HG02840 (cell line): ENCODE measurements around the gene KIAA1328.

Experiments used
- ATAC-seq: cut with Tn5 transposase; IDR thresholded peaks from one replicate; pipeline ENCODE4 v1.9.1; 2021; ENCODE audit warnings: mild to moderate bottlenecking, moderate library complexity, moderate number of reproducible peaks; ENCODE audit not compliant: unreplicated experiment, low FRiP score

The KIAA1328 gene

DNA sequence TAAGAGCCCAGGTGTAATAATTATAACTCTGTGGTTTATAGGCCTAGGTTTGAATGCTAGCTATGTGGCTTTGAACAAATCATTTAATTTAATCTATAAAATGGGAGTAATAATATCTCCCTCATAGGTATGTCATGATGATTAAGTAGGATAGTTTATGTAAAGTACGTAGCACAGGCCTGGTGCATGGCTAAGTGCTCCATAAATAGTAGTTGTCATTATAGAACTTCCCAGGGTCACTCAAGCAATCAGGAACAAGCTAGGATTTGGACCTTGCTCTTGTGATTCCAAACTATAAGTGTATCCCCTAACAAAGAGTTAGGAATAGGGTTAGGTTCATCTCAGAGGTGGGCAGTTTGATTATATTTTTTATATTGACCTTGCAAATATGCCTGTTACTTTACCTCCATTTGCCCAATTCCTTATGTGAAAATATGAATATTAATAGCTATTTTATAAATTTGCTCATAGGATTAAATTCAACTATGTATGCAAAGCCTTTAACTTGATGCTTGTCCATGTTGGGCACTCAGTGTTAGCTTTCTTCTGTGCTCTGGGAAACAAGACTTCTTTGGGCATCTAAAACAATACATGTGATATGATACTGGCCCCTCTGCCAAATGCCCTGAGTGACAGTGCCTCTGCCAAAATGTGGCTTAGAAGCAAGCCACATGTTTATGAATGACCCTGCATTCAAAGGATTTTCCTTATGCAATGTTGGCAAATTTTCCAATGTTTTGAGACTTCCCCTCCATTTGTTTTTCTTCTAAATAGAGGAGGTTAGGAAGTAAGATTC is 353.6 kb downstream of the KIAA1328 start:
- no peak for ATAC-seq

DNA sequence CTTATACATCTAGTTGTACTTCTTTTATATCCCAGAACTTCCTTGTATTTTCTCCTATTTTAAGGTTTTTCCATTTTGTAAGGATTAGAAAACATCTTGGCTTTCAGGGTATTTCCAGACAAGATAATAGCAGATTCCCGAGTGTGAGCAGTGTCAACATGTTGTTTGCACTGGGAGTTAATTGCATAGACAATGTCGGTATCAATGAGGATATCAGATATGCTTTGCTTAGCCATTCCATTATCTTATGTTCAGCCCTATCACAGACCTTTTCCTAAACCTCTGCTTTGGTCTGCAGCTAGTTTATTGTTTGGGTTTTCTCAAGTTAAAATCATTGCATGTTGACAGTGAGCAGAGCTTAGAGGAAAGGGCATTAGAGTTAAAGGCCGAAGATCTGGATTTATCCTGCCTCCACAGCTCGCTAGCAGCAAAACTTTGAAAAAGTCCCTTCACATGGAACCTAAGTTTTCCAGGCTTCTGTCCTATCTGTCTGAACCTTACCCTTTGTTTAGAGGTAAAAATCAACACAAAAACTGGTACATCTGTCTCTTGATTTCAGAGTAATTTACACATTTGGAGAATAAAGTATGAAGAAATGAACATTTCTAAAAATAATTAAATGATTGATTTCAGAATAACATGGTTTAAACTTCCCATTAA is 355.4 kb downstream of the KIAA1328 start:
- no peak for ATAC-seq

DNA sequence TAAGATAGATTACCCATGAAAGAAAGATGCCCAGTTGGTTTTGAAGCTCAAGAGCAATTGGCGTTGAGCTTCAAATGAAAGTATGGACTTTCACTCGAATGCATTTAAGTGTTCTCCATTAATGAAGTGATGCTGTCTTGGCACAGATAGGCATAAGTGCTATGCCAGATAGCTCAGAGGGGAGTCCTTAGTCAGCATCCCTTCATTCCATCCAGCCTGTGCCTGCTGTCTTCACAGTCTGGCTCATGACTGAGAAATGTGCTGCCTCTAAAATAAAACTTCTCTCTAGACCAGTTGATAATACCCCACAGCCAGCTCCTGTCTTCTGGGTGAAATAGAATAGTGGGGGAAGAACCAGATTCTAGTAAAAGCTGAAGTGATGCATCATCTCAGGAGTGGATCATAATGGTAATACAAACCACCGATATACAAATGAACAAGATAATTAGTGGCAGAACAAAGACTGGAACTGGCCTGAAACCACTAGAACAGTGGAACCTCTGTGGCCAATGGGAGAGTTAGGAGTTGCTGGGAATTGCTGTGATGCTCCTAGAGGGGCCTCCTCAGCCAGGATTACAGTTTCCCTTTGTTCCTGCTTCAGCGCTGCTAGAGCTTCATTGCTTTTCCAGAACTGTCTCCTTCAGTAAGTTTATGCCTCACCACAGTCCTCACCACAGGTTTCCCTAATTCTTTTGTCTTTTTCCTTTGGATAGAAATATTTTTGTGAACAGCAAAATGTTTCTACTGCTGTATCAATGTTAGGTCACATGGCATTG is 359.3 kb downstream of the KIAA1328 start:
- no peak for ATAC-seq

DNA sequence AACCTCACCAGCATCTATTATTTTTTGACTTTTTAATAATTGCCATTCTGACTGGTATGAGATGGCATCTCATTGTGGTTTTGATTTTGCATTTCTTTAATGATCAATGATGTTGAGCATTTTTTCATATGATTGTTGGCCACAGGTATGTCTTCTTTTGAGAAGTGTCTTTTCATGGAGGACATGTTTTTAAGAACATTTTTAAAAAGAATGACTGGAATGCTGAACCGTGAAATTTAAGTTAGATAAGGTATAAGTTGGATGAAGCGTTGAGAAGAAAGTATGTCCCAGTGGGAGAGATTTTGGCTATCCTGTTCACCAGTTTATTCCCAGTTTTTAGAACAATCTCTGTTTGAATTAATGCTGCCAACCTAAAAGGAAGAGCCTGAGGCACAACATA is 370.8 kb downstream of the KIAA1328 start:
- no peak for ATAC-seq

DNA sequence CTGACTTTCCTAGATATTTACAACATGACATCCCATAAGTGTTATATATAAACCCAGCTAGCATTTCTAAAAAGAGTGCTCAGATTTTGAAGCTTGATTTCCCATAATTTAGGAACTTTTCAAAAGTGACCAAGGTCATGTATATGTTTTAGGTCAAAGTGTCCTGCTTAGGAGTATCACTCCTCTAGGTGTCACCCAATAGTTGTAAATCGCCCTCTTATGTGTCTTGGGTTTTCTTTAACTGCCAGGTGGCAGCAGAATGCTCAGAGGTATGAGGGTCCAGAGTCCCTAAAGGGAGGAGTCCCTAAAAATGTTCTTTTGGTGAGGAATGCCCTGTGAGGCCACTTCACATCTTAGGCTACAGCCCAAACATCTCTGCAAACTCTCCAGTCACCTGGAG is 378.4 kb downstream of the KIAA1328 start:
- no peak for ATAC-seq

DNA sequence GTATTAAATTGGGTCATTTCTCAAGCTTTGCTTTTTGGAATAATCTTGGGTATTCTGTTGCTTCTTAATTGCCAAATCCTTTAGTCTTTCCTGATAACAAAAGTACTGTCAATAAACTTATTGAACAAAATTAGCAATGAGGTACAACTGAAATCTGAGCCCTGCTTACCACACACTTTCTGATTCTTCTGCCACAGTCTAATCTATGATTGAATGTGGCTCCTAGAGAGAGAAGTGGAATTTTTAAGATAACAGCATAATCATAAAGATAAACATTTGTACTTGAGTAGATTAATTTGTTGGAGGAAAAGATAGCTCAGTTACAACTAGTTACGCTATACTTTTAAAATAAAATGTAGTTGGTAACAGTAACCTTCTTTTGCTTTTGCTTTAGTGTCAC is 381.9 kb downstream of the KIAA1328 start:
- ATAC-seq: no peak

DNA sequence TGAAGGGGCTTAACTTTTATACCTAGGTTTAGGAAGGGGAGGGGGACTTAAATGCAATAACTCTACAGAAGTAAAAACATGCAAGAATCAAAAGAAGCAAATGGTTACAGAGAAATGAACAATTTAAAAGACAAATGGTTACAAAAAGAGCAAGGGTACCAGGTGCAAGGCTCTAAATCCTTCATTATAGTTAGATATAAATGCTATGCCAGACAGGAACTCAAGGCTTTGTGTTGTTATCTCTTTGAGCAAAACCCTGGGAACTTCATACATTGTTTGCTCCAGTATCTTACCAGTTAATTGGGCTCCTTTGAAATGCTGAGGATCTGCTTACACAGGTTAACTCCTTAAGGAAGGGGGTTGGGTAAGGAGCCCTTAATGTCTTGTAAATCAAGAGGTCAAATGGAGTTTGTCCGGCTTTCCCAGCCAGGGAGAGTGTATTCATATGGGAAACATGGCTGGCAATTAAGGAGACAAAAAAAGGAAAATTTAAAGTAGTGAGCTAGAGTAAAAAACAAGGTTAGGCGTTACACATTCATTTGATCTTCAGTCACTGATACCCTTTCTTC is 389.2 kb downstream of the KIAA1328 start:
- ATAC-seq: no peak

DNA sequence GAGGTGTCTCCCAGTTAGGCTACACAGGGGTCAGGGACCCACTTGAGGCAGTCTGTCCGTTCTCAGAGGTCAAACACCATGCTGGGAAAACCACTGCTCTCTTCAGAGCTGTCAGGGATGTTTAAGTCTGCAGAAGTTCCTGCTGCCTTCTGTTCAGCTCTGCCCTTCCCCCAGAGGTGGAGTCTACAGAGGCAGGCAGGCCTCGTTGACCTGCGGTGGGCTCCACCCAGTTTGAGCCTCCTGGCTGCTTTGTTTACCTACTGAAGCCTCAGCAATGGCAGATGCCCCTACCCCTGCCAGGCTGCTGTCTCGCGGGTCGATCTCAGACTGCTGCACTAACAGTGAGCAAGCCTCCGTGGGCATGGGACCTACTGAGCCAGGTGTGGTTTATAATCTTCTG is 390.3 kb downstream of the KIAA1328 start:
- ATAC-seq: no peak

DNA sequence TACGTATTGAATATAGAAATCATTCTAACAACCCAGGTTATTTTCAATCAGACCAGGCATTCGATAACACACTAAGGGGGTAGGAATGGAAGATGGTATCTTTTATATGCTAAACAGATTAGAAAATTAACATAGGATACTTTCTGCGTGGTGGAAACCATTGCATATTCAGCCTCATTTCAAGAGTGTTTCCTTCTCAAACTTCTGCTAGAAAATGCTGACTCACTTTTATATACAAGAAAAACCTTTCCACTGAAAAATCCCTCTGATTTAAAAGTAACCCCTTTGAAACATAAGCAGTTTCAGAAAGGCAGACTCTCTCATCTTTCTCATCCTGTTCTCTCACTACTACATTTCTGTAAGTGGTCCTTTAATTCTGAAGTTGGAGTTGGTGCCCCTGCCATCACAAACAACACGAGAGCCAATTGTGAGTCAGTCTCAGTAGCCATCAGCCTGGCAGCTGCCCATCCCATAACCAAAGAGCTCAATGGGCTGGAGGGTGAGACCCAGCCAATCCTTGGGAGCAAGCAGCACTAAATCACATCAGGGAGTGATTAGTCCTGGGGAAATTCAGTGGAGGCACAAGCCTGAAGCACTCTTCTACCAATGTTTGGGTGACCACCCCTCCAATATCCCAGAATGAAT is 393.5 kb downstream of the KIAA1328 start:
- ATAC-seq: no peak

DNA sequence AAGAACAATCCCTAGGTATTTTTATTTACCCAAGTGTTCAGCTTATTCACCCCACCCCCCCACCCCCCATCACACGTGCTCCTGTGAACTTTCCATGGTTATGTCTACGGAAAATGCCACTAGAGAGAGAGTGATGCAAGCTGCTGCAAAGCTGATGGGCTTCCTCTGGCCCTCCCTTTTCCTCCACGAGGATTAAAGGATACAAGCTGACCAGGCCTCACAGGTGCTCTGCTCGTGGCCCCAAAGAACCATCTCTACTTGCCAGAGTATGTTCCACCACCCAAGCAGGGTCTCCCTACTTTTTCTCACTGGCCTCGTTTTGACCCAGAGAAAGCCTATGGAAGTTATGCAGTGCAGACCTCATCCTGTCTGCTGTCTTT is 394.1 kb downstream of the KIAA1328 start:
- no peak for ATAC-seq

DNA sequence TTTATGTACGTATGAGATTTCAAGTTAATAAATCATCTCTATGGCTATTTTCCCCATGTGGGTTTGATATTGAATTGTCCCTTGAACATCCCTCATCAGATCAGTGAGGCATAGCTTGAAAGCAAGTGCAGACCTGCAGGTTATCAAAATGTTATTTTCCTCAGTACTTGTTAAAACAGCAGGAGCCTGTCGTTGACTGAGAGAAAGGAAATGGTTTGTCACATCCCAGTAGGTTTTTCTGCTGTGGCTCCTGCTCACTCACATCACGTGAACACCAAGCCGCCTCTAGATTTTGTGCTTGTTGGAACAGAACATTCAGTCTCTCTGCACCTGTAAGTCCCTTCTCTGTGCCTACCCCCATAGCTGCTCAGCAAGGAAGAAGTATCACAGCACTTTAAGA is 396.4 kb downstream of the KIAA1328 start:
- ATAC-seq: no peak

DNA sequence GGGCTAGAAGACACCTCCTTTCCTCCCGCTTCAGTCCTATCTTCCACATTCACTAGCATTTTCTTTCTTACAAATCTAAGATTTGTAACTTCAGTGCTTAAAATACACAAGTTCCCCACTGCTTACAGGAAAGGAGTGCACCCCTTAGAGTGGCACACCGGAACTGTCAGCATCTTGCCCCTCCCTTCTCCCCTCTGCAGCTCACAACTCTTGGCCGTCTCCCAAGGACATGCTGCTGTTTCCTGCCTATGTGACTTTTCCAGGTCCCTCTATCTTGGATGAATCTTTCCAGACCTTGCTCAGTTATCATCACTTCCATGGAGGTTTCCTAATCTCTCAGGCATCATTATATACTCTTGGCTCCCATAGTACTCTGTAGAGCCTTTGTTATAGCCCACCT is 401.8 kb downstream of the KIAA1328 start:
- no peak for ATAC-seq

DNA sequence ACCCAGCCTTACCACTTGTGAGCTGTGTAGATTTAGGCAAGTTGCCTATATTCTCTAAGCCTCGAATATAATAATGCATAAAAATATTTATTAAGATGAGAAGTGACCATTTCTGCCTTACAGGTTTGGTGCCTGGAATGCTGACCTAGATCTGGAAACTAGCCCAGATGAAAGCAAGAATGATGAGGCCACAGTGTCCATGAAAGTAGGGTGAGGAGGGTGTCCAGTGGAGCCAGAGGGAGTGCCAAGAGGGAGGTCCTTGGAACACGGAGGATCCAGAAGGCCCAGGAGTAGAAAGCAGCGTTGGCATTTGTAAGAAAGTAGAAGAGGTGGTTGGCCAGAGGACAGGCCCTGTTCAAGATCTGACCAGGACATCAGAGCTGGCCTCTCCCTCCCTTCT is 402.3 kb downstream of the KIAA1328 start:
- ATAC-seq: no peak

DNA sequence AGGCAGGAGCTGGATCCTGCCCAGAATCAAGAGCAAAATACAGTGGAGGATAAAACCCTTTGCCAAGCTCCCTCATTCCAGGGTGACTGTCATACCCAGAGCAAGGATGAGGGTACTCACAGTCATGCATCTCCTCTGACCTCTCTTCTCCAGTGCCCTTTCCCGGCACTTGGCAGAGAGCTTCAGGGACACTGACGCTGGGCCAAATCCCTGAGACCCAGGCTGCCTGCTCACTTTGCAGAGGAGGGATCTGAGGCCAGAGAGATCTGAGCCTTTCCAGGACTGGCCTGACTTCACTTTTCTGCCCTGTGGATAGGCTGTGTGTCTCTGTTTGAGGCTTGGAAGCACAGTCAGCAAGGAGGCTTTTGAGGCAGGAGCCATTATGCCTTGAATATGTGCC is 406.7 kb downstream of the KIAA1328 start:
- no peak for ATAC-seq

DNA sequence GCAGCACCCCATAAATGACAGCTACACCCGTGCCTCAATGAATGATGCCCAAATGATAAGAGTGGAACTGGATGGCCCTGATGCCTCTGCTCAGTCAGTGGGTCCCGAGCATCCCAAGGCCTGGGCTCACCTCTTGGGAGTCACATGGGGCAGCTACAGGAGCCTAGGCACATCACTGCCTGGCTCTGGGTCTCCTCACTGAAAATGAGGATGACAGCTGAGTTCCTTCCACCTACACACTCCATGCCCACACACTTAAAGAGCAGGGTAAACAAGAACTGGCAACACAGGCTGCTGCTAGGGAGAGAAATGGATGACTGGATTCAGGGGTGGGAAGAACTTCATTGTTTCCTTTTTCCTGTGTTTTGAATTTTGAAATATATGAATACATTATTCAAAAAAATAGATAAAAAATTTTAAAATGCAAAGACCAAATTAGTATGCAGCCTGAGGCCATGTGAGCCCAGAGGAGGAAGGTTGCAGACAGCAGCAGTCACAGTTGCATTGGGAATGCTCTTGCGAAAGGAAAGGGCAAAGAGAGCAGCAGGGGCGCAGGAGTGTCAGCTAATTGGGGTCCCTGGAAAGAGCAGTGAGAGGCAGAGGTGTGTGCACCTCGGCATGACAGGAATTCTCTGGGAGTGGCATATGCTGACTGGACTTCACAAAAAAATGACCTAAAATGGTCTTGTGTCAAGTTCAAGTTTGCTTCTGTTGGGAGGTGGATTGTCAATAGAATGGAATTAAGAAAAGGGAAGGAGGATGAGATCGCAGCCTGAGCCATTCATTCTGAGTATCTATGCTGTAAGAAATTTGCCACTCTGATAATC is 409.6 kb downstream of the KIAA1328 start:
- ATAC-seq: no peak

DNA sequence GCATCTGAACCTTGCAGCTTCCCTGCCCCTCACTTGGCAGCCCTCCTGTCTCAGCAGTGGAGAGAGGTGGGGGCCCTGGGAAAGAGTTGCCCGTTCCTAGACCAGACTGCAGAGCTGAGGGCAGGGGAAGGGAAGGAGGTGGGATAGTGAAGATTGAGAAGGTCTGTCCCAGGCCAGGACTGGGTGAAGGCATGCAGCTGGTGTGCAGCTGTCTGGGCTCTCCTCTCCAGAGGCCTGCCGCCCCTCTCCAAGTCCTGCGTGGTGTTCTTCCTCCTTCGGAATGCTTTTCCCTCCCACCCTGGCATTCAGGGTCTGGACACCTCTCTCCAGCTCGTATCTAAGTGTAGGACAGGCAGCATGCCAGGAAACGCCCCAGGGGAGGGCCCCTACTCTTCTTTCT is 413.2 kb downstream of the KIAA1328 start:
- no peak for ATAC-seq

DNA sequence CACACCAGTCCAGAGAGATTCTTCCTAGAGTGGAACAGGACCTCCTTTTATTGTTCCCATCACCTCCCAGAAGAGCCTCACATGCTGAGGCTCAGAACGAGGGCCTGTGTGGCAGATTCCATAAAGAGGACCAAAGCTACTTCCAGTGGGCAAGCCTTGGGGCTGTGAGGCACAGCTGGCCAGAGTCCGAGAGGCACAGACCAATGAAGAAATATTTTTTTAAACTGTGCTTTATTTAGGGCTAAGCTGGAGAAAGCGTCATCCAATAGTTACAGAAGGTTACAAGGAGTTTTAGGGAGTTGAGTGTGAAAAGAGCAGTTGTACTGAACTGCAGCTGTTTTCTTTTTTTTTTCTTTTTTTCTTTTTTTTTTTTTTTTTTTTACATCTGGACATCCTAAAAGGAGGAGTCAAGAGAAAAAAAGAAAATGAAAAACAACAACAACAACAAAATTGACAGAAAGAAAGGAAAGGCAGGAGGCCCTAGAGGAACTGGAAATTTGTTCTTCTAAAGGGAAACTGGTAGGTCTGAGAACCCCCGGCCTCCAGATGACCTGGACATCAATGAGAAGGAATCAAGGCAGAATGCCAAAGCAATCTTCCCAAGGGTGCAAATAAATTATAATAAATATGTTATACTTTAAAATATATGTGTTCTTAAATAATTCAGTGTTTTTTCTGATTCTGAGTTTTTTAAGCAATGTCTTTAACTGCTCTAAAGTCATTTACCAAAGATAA is 414.1 kb downstream of the KIAA1328 start:
- ATAC-seq: no peak

DNA sequence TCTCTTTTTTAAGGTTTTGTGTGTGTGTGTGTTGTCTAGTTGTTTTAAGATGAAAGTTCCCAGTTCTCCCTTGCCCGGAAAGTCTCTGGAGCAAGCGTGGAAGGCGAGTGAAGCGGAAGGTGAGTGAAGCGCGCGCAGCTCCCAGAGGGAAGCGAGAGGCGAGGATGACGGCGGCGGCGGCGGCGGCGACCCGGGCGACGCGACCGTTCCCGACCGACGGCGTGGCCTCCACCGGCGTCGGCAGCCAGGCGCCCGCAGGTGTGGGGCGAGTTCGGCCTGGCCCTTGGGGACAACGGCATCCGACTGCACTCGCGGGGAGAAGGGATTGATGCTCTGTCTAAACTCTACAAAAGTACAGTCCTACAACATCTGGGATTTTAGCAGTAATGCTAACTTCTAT is 414.8 kb downstream of the KIAA1328 start:
- ATAC-seq: no peak

DNA sequence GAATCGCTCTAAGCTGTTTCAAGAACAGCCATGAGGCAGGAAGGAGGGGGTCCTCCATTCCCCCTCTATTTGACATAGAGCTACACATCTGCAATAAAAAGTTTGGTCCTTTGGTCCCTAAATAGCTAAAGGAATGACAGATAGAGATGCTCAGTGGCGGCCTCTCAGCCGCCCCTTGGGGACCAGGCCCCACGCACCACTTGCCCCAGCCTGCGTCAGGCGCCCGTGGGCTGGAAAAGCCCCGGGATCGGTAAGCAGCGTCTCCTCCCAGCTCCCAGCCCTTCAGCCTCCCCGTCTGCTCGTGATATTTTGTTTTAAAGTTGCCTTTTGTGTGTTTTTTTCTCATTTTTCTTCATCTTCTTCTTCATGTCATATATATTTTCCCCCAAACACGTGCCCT is 415.7 kb downstream of the KIAA1328 start:
- no peak for ATAC-seq
